HG03575 (cell line): ENCODE data around the gene VPS37D.
"Not testable (repeated sequence)": the region's sequence is repeated elsewhere in the genome, so short reads cannot be mapped to it uniquely, and the experiment has no call there.

ENCODE experiments used
- ATAC-seq: cut with Tn5 transposase; IDR thresholded peaks from one replicate; pipeline ENCODE4 v1.9.1; 2021; ENCODE audit not compliant: unreplicated experiment, insufficient number of reproducible peaks, low FRiP score; ENCODE audit errors: extremely low read depth

The VPS37D gene

GRCh38 chr7:73644688-73645286 lies 22.8 kb upstream of the VPS37D start:
- no peak for ATAC-seq

- ATAC-seq: no peak
Observed at GRCh38 chr7:73645643-73646174, 21.9 kb upstream of the VPS37D start.

GRCh38 chr7:73646785-73647724 lies 20.6 kb upstream of the VPS37D start:
- ATAC-seq: no peak

GRCh38 chr7:73647725-73648592 lies 19.7 kb upstream of the VPS37D start:
- ATAC-seq: no peak

- no peak for ATAC-seq
Observed at GRCh38 chr7:73648593-73649332, 18.9 kb upstream of the VPS37D start.

GRCh38 chr7:73649576-73649975 lies 18.1 kb upstream of the VPS37D start:
- ATAC-seq: no peak

- no peak for ATAC-seq
Observed at GRCh38 chr7:73650524-73650923, 17.1 kb upstream of the VPS37D start.

- ATAC-seq: no peak
Observed at GRCh38 chr7:73652541-73652949, 15.1 kb upstream of the VPS37D start.

GRCh38 chr7:73655309-73655708 lies 12.3 kb upstream of the VPS37D start:
- ATAC-seq: not testable (repeated sequence)

- no peak for ATAC-seq
Observed at GRCh38 chr7:73659983-73660382, 7.6 kb upstream of the VPS37D start.

GRCh38 chr7:73660594-73660993 lies 7.0 kb upstream of the VPS37D start:
- not testable (repeated sequence) for ATAC-seq

- no peak for ATAC-seq
Observed at GRCh38 chr7:73663033-73663432, 4.6 kb upstream of the VPS37D start.

GRCh38 chr7:73668103-73668885 lies 663 bp downstream of the VPS37D start:
- ATAC-seq: no peak

- ATAC-seq: no peak
Observed at GRCh38 chr7:73668886-73669230, 1.2 kb downstream of the VPS37D start.

GRCh38 chr7:73669288-73669701 lies 1.7 kb downstream of the VPS37D start:
- ATAC-seq: no peak

- ATAC-seq: no peak
Observed at GRCh38 chr7:73669858-73670385, 2.3 kb downstream of the VPS37D start.

GRCh38 chr7:73671322-73671661 lies 3.7 kb downstream of the VPS37D start:
- no peak for ATAC-seq
